Mammary epithelial cell (primary cell): ENCODE measurements around the gene EZH1.
"Not testable (repeated sequence)": the region's sequence is repeated elsewhere in the genome, so short reads cannot be mapped to it uniquely, and the experiment has no call there.

Source experiments
- EZH2 ChIP-seq: IDR thresholded peaks from 2 replicates; pipeline ENCODE4 v1.6.1; 2012; ENCODE audit warnings: low read length, inconsistent platforms, borderline replicate concordance
- TF ChIP-seq, protein P1 (sequence below), 2 donors: IDR thresholded peaks in 1 of 2; conservative IDR thresholded peaks in 1 of 2; 2 replicates each; pipeline ENCODE4 v1.5.1; 2011 to 2012; ENCODE audit warnings: inconsistent platforms in 2 of 2, low read length in 2 of 2, mild to moderate bottlenecking in 2 of 2, control low read depth in 1 of 2, low read depth in 1 of 2; ENCODE audit not compliant: insufficient read depth in 1 of 2; ENCODE audit errors: extremely low read depth in 1 of 2

DNA sequence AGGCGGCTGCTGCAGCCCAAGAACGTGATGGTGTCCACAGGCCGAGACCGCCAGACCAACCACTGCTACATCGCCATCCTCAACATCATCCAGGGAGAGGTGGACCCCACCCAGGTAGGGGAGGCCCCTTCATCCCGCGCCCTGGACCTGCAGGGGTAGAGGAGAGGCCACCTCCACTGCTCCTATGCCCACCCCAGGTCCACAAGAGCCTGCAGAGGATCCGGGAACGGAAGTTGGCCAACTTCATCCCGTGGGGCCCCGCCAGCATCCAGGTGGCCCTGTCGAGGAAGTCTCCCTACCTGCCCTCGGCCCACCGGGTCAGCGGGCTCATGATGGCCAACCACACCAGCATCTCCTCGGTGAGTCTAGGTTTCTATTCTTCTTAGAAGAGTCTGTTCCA is 78.7 kb downstream of the EZH1 start:
- TF ChIP-seq, protein P1, sequence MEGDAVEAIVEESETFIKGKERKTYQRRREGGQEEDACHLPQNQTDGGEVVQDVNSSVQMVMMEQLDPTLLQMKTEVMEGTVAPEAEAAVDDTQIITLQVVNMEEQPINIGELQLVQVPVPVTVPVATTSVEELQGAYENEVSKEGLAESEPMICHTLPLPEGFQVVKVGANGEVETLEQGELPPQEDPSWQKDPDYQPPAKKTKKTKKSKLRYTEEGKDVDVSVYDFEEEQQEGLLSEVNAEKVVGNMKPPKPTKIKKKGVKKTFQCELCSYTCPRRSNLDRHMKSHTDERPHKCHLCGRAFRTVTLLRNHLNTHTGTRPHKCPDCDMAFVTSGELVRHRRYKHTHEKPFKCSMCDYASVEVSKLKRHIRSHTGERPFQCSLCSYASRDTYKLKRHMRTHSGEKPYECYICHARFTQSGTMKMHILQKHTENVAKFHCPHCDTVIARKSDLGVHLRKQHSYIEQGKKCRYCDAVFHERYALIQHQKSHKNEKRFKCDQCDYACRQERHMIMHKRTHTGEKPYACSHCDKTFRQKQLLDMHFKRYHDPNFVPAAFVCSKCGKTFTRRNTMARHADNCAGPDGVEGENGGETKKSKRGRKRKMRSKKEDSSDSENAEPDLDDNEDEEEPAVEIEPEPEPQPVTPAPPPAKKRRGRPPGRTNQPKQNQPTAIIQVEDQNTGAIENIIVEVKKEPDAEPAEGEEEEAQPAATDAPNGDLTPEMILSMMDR (conservative IDR thresholded peaks at IDR 0.05 in 1 of 2, IDR thresholded peaks at IDR 0.05 in 1 of 2; ENCODE audit: extremely low read depth in 1 of 2, insufficient read depth in 1 of 2, low read depth in 1 of 2, low read length in 2 of 2), result not testable (repeated sequence)
- TF ChIP-seq EZH2, result not testable (repeated sequence)
